Heart left ventricle (tissue), 13 donors: ENCODE results near the gene PHLPP2.

Source experiments
- POLR2A ChIP-seq, 2 donors: fragments of 450-650 bp; IDR thresholded peaks; one replicate each; pipeline ENCODE4 v1.6.1; 2017; ENCODE audit warnings: antibody characterized with exemption in 2 of 2, mild to moderate bottlenecking in 2 of 2, moderate library complexity in 2 of 2
- TF ChIP-seq, protein P1 (sequence below), 12 donors: fragments of 200-600 bp; sonication (generic) in 4 of 12; IDR thresholded peaks; one replicate each; pipeline versions ENCODE4 v1.5.0 to v1.8.0; 2018 to 2022; ENCODE audit warnings: antibody characterized with exemption in 12 of 12, mild to moderate bottlenecking in 5 of 12
- donor health status: ischemic (EF 13 %, LVEDD 7.1; RV severe dilation, severe dysfunction).
- donor health status: DM: no; HTN: yes; CAD: no.
- donor health status: DM: no; HTN: no; CAD: no.
- donor health status: ischemic (EF 25% LVEDD 6.9; RV normal size, moderate dysfunction).
- donor health status: ischemic (EF 25% LVEDD 5.7; RV mildly dilated, moderate dysfunction).
- donor health status: ischemic (EF 35%, LVEDD 5.7; RV mildly dilated, moderate dysfunction).
- donor health status: nonischemic (EF 11% LVEDD 7.7; RV severe dilation, severe dysfunction).
- donor health status: DM: yes; HTN: yes; CAD: no.
- donor health status: PGD.
- donor health status: ischemic (EF 29% LVEDD 5.4; RV normal size, mild dysfunction).
- donor health status: nonischemic (EF 23%, LVEDD 6.1; RV moderate dilation, normal function).

DNA sequence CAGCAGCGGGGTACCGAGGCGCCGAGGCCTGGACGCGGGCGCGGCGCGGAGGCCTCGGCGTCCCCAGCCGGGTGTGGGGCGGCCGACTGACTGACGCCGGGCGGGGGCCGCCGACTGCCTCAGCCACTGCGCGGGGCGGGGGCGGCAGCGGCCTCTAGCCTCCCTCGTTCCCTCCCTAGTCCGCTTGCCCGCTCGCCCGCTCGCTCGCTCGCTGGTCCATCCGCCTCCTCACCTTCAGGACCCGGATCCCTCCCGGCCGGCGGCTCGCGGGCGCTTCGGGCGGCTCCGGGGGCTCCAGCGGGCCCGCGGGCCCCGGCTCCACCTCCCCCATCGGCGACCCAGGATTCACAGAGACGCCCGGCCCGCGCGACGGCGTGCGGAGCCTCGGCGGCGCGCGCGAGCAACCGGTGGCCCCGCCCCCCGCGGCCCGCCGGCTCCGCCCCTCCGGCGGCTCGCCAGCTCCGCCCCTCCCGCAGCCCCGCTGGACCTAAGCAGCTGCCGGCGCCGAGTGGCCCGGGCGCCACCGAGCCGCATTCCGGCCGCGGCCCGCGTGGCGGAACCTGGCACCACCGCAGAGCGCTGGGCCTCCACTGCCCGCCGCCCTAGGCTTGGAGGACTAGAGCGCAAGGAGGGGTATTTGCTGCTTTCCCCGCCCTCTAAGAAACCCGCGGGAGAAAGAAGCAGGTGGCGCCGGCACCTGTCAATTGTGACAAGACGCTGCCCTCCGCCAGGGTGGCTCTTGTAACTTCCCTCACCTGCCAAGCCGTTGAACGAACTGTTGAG lies 773 bp downstream of the PHLPP2 start:
- TF ChIP-seq, protein P1, sequence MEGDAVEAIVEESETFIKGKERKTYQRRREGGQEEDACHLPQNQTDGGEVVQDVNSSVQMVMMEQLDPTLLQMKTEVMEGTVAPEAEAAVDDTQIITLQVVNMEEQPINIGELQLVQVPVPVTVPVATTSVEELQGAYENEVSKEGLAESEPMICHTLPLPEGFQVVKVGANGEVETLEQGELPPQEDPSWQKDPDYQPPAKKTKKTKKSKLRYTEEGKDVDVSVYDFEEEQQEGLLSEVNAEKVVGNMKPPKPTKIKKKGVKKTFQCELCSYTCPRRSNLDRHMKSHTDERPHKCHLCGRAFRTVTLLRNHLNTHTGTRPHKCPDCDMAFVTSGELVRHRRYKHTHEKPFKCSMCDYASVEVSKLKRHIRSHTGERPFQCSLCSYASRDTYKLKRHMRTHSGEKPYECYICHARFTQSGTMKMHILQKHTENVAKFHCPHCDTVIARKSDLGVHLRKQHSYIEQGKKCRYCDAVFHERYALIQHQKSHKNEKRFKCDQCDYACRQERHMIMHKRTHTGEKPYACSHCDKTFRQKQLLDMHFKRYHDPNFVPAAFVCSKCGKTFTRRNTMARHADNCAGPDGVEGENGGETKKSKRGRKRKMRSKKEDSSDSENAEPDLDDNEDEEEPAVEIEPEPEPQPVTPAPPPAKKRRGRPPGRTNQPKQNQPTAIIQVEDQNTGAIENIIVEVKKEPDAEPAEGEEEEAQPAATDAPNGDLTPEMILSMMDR (IDR thresholded peaks at IDR 0.05) = no peak
- TF ChIP-seq POLR2A (IDR thresholded peaks at IDR 0.05) = peak in 1 of 2 donors; percentile 46
